Progenitor cell of endocrine pancreas (in vitro differentiated cells): ENCODE results near the gene NOL3. TPM values are rescaled to one million over a fixed set of nuclear protein-coding genes. Genes with fewer than 3 reads are reported as not detected.
A peak's percentile ranks its signal among the peaks of the same experiment; 100 is the strongest.

Source experiments
- DNase-seq: peaks from one replicate; pipeline ENCODE4 v3.0.0; 2021; ENCODE audit warnings: low spot score; ENCODE audit not compliant: unreplicated experiment
- H3K27ac Mint-ChIP-seq: 2 replicates; pipeline ENCODE4 v1.8.0; 2021; ENCODE audit warnings: mild to moderate bottlenecking, moderate library complexity, mixed read lengths
- H3K27me3 Mint-ChIP-seq: 2 replicates; pipeline ENCODE4 v1.8.0; 2021; ENCODE audit warnings: mixed read lengths
- H3K36me3 Mint-ChIP-seq: 2 replicates; pipeline ENCODE4 v1.8.0; 2022; ENCODE audit warnings: mixed read lengths; ENCODE audit not compliant: insufficient read depth
- H3K4me1 Mint-ChIP-seq: 2 replicates; pipeline ENCODE4 v1.8.0; 2021; ENCODE audit warnings: low read depth, mixed read lengths
- H3K4me3 Mint-ChIP-seq: 2 replicates; pipeline ENCODE4 v1.8.0; 2021; ENCODE audit warnings: low read depth, mild to moderate bottlenecking, moderate library complexity, mixed read lengths
- H3K9me3 Mint-ChIP-seq: 2 replicates; pipeline ENCODE4 v1.8.0; 2021; ENCODE audit warnings: low read depth, mixed read lengths
- total RNA-seq: library from RNA; stranded (reverse); gene quantifications from 2 replicates; pipeline ENCODE4 v1.2.1, GENCODE V29; 2021
- TF ChIP-seq, protein P1 (sequence below): fragments of 200-600 bp; sonication (generic); IDR thresholded peaks from one replicate; pipeline ENCODE4 v1.5.0; 2021; ENCODE audit warnings: antibody characterized with exemption, mild to moderate bottlenecking; ENCODE audit not compliant: unreplicated experiment

The NOL3 gene
- total RNA-seq, 1 donor from 2014 or later = 9.4 TPM

DNA sequence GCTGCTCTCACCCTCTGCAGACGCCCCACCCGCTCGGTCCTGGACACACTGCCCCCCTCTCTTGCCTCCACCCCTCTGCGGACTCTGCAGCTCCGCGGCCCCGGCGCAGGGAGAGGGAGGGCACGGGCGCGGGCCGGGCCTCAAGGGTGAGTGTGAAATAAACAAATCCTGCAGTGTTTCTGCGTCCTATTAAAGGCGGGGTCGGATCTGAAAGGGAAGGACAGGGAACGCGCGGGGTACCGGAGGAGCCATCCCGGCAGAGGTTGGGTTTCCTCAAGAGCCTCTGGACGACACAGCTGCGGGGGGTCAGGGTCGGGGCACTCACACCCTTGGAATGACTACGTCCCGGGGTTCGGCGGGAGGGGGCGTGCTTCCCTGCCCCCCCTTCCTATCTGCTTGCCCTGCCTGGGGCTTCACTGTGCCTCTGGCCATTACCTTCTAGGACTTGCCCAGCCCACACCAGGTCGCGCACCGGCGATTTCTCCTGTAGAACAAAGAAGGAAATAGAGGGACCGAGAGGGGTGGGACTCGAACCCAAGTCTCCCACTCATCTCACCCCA, 6.3 kb upstream of the NOL3 start:
- Mint-ChIP-seq H3K27ac (no peak overlapping the region), H3K36me3 (no peaks in the 10 kb centered on the region), H3K9me3 (no peaks in the 10 kb centered on the region), H3K4me3 (peak overlapping the region; percentile 31), H3K4me1 (peaks cover 2% of the 10 kb centered on the region), H3K27me3 (peaks cover 80% of the 10 kb centered on the region)
- no peak for DNase-seq
- TF ChIP-seq, protein P1, sequence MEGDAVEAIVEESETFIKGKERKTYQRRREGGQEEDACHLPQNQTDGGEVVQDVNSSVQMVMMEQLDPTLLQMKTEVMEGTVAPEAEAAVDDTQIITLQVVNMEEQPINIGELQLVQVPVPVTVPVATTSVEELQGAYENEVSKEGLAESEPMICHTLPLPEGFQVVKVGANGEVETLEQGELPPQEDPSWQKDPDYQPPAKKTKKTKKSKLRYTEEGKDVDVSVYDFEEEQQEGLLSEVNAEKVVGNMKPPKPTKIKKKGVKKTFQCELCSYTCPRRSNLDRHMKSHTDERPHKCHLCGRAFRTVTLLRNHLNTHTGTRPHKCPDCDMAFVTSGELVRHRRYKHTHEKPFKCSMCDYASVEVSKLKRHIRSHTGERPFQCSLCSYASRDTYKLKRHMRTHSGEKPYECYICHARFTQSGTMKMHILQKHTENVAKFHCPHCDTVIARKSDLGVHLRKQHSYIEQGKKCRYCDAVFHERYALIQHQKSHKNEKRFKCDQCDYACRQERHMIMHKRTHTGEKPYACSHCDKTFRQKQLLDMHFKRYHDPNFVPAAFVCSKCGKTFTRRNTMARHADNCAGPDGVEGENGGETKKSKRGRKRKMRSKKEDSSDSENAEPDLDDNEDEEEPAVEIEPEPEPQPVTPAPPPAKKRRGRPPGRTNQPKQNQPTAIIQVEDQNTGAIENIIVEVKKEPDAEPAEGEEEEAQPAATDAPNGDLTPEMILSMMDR = no peak

GRCh38 chr16:67164599-67165061, 5.7 kb upstream of the NOL3 start, which contains the start of gene HSF4:
Gene HSF4, plus strand, starts transcription at chr16:67164745. Its CDS starts 67 bp downstream, at chr16:67164812.
- peaks cover 2% of the 10 kb centered on the region for H3K4me1 Mint-ChIP-seq
- H3K4me3 Mint-ChIP-seq = peak within 1 kb of the TSS; percentile 31
- H3K36me3 Mint-ChIP-seq = no peaks in the 10 kb centered on the region
- H3K27me3 Mint-ChIP-seq = peaks cover 80% of the 10 kb centered on the region
- DNase-seq = no peak
- TF ChIP-seq, protein P1 = no peak
- H3K9me3 Mint-ChIP-seq = no peaks in the 10 kb centered on the region
- no peak within 1 kb of the TSS for H3K27ac Mint-ChIP-seq

DNA sequence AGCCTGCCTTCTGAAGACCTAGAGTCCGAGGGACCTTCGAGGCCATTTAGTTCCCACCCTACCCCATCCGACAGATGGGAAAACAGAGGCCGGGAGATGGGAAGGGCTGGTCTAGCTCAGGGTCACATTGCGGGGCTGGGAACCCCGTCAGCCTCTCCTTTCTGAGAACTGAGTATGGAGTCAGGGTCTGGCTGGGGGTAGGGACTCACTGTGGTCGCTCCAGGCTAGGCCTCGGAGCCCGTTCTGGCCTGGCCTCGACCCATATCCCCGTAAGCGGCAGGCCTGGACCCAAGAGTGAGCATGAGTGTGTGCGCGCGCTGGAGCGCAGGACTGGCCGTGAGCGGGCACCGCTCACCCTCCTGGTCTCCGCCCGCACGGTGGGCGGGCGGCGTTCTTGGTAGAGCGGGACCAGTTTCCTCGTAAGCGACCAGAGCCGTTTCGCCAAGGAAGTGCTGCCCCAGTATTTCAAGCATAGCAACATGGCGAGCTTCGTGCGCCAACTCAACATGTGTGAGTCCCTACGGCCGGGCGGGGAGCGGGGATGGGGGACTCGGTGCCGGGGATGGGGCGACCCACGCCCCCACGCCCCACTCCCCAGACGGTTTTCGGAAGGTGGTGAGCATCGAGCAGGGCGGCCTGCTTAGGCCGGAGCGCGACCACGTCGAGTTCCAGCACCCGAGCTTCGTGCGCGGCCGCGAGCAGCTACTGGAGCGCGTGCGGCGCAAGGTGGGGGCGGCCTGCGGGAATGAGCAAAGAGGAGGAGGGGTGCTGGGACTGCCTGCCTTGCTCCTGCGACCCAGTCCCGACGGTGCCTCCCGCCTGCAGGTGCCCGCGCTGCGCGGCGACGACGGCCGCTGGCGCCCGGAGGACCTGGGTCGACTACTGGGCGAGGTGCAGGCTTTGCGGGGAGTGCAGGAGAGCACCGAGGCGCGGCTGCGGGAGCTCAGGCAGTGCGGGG, 4.9 kb upstream of the NOL3 start:
- Mint-ChIP-seq H3K9me3 (no peaks in the 10 kb centered on the region), H3K27ac (no peak overlapping the region), H3K36me3 (no peaks in the 10 kb centered on the region), H3K4me3 (no peak overlapping the region), H3K27me3 (peaks cover 81% of the 10 kb centered on the region), H3K4me1 (peaks cover 6% of the 10 kb centered on the region)
- no peak for DNase-seq
- TF ChIP-seq, protein P1 = no peak

DNA sequence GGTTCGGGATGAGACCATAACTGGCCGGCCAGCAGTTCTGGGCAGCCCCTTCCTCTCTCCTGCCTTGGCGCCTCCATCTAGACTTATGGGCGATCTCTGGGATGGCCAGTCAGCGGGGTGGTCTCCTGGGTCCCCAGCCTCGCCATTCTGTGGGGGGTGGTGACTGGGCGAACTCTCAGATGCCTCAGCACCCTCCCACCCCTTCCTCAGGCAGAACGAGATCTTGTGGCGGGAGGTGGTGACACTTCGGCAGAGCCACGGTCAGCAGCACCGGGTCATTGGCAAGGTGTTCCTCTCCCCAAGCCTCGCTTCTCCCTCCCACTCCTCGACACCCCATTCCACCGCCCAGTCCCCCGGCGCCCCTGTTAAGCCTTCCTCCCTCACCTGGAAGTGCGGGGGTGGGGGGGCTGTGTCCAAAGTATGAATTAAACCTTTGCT, 4.2 kb upstream of the NOL3 start:
- Mint-ChIP-seq H3K9me3 (no peaks in the 10 kb centered on the region), H3K27me3 (peaks cover 78% of the 10 kb centered on the region), H3K36me3 (no peaks in the 10 kb centered on the region), H3K4me3 (no peak overlapping the region), H3K27ac (no peak overlapping the region), H3K4me1 (peaks cover 9% of the 10 kb centered on the region)
- TF ChIP-seq, protein P1 = no peak
- no peak for DNase-seq

- DNase-seq = no peak
- peaks cover 80% of the 10 kb centered on the region for H3K27me3 Mint-ChIP-seq
- no peak overlapping the region for H3K4me3 Mint-ChIP-seq
- H3K27ac Mint-ChIP-seq = no peak overlapping the region
- H3K9me3 Mint-ChIP-seq = no peaks in the 10 kb centered on the region
- no peaks in the 10 kb centered on the region for H3K36me3 Mint-ChIP-seq
- H3K4me1 Mint-ChIP-seq = peaks cover 10% of the 10 kb centered on the region
- TF ChIP-seq, protein P1 = no peak
These were observed 3.7 kb upstream of the NOL3 start for GRCh38 chr16:67166598-67167168.
